Measurements from ENCODE around the gene ZNF740. TPM values are rescaled to one million over a fixed set of nuclear protein-coding genes. Genes with fewer than 3 reads are reported as not detected.

ZNF740 gene
- total RNA-seq, 3 donors from 2014 or later (not counting 1 experiment from before 2014, with no cell fraction given) = 37.1 to 65.9 (median 45.3) TPM

DNA sequence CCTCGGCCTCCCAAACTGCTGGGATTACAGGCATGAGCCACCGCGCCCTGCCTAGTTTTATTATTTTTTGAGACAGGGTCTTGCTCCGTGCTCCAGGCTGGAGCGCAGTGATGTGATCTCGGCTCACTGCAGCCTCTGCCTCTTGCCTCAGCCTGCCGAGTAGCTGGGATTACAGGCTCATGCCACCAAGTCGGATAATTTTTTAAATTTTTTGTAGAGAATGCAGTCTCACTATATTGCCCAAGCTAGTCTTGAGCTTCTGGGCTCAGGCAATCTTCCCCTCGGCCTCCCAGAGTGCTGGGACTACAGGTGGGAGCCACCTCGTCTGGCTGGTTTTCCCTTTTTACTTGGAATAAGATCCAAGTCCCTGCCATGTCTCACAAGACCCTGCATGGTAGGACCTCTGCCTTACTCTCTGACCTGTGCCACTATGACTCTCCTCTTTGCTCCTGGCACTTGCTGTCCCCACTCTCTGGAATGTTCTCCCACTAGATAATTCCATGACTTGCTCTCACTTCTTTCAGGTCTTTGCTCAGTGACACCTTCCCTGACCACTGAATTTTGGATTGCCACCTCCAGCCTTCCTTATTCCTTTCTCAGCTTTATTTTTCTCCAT, 59.2 kb downstream of the ZNF740 start:
- 92% methylated on average over 10 of the region's 10 CpGs for WGBS (ENCODE audit: insufficient coverage)
- ATAC-seq (no peak), DNase-seq (no peak)
- Histone ChIP-seq H3K4me3 (ENCODE audit: low read length) (no peak overlapping the region), H3K4me1 (ENCODE audit: control insufficient read depth, insufficient read depth, low read length) (peaks cover 24% of the 10 kb centered on the region), H3K27ac (ENCODE audit: low read length) (no peak overlapping the region), H3K36me3 (ENCODE audit: control insufficient read depth, insufficient read depth, low read length) (no peaks in the 10 kb centered on the region), H3K27me3 (ENCODE audit: control insufficient read depth, insufficient read depth, low read length) (peaks cover 2% of the 10 kb centered on the region), H3K9me3 (ENCODE audit: control insufficient read depth, insufficient read depth, low read length) (no peaks in the 10 kb centered on the region)
- Mint-ChIP-seq H3K27ac (no peak overlapping the region), H3K4me3 (no peak overlapping the region), H3K4me1 (peaks cover 11 to 14% of the 10 kb centered on the region in 2 donors), H3K27me3 (ENCODE audit: low read depth in 2 of 2) (peaks cover 8 to 10% of the 10 kb centered on the region in 2 donors), H3K36me3 (no peaks in the 10 kb centered on the region), H3K9me3 (no peaks in the 10 kb centered on the region)
- TF ChIP-seq, protein P1, sequence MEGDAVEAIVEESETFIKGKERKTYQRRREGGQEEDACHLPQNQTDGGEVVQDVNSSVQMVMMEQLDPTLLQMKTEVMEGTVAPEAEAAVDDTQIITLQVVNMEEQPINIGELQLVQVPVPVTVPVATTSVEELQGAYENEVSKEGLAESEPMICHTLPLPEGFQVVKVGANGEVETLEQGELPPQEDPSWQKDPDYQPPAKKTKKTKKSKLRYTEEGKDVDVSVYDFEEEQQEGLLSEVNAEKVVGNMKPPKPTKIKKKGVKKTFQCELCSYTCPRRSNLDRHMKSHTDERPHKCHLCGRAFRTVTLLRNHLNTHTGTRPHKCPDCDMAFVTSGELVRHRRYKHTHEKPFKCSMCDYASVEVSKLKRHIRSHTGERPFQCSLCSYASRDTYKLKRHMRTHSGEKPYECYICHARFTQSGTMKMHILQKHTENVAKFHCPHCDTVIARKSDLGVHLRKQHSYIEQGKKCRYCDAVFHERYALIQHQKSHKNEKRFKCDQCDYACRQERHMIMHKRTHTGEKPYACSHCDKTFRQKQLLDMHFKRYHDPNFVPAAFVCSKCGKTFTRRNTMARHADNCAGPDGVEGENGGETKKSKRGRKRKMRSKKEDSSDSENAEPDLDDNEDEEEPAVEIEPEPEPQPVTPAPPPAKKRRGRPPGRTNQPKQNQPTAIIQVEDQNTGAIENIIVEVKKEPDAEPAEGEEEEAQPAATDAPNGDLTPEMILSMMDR (IDR thresholded peaks at IDR 0.05) = no peak
- intact Hi-C loops (cut with micrococcal nuclease) = no loop called here

DNA sequence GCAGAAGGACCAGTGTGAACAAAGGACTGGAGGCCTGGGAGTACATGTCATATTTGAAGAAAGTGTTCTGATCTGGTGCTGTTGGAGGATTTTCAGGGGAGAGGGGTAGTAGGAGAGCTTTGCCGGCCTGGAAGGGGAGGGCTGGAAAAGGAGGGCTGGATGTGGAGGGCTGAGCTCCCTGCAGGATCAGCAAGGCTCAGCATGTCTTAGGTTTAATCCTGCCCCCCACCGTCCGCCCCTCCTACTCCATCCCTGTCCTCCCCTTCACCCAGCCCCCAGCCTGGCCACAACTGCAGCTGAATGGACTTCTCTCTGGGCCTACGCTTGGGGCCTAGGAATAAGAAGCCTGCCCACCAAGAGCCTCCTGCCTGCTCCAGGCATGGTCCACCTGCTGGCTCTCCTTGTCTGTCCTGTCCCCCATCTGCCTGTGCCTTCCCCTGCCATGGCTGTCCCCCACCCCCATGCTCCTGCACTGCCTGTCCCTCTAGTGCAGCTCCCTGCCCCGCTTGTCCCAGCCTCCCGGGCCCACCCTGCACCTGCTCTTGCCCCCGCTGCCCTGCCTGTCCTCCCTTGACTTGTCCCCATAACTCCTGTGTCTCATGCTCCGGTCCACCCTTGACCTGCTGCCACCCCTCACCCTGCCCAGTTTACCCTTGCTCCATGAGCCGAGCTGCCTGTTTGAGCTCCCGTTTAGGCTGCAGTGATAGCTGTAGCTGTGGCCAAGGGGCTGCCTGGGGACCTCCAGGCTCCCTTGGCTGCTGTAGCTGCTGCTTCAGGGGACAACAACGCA, 61.3 kb downstream of the ZNF740 start:
- intact Hi-C loops (cut with micrococcal nuclease) = no loop called here

DNA sequence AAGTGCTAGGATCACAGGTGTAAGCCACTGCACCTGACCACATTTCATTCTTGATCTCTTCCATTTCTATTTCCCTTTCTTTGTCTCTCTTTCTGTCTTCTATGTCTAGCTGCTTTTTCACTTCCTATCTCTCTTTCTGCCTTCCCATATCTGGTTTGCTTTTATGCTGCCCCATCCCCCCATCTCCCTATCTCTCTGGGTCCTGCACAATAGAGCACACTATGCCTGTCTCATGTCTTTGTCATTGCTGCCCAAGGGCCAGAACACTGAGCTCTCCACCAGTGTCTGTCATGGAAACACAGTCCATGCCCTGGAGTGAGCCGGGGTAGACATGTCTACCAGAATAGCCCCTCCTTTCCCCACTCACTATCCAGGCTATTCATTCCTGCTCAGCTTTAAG, 63.8 kb downstream of the ZNF740 start:
- Histone ChIP-seq H3K27ac (ENCODE audit: low read length) (no peak overlapping the region), H3K4me3 (ENCODE audit: low read length) (no peak overlapping the region), H3K4me1 (ENCODE audit: control insufficient read depth, insufficient read depth, low read length) (no peaks in the 10 kb centered on the region), H3K9me3 (ENCODE audit: control insufficient read depth, insufficient read depth, low read length) (no peaks in the 10 kb centered on the region), H3K27me3 (ENCODE audit: control insufficient read depth, insufficient read depth, low read length) (peaks cover 2% of the 10 kb centered on the region), H3K36me3 (ENCODE audit: control insufficient read depth, insufficient read depth, low read length) (no peaks in the 10 kb centered on the region)
- Mint-ChIP-seq H3K9me3 (no peaks in the 10 kb centered on the region), H3K36me3 (no peaks in the 10 kb centered on the region), H3K4me1 (no peaks in the 10 kb centered on the region), H3K27me3 (ENCODE audit: low read depth in 2 of 2) (peaks cover 8 to 15% of the 10 kb centered on the region in 2 donors), H3K27ac (no peak overlapping the region), H3K4me3 (no peak overlapping the region)
- no peak for ATAC-seq
- no peak for DNase-seq
- WGBS (ENCODE audit: insufficient coverage) = 68% methylated on average over 1 of the region's 1 CpG
- TF ChIP-seq, protein P1 (IDR thresholded peaks at IDR 0.05) = no peak
- intact Hi-C loops (cut with micrococcal nuclease) = no loop called here

More for the DNA sequence above, 61.3 kb downstream of the ZNF740 start:
- DNase-seq (no peak), ATAC-seq (no peak)
- no peaks in the 10 kb centered on the region for H3K36me3 Mint-ChIP-seq
- Histone ChIP-seq H3K27ac (ENCODE audit: low read length) (no peak overlapping the region), H3K9me3 (ENCODE audit: control insufficient read depth, insufficient read depth, low read length) (no peaks in the 10 kb centered on the region), H3K27me3 (ENCODE audit: control insufficient read depth, insufficient read depth, low read length) (peaks cover 2% of the 10 kb centered on the region), H3K36me3 (ENCODE audit: control insufficient read depth, insufficient read depth, low read length) (no peaks in the 10 kb centered on the region), H3K4me3 (ENCODE audit: low read length) (no peak overlapping the region), H3K4me1 (ENCODE audit: control insufficient read depth, insufficient read depth, low read length) (peaks cover 4% of the 10 kb centered on the region)
- 91% methylated on average over 11 of the region's 11 CpGs for WGBS (ENCODE audit: insufficient coverage)
- peaks cover 1 to 2% of the 10 kb centered on the region in 2 donors for H3K4me1 Mint-ChIP-seq
- no peak overlapping the region for H3K4me3 Mint-ChIP-seq
- H3K27ac Mint-ChIP-seq = no peak overlapping the region
- H3K9me3 Mint-ChIP-seq = no peaks in the 10 kb centered on the region
- H3K27me3 Mint-ChIP-seq (ENCODE audit: low read depth in 2 of 2) = peaks cover 8 to 15% of the 10 kb centered on the region in 2 donors
- TF ChIP-seq, protein P1 (IDR thresholded peaks at IDR 0.05) = no peak

Other genes starting within 250 kb of the ZNF740 start
- 1 to 10 TPM in 1 of 3 donors, under 1 TPM in 1, not detected in 1; 0.24 to 2.5 TPM for gene KRT18, start 231.6 kb upstream of the ZNF740 start, total RNA-seq
- 100 to 1,000 TPM; 505 to 537 (median 518) TPM for gene EIF4B, start 174.3 kb upstream of the ZNF740 start, total RNA-seq
- gene TNS2, start 130.7 kb upstream of the ZNF740 start, total RNA-seq = 1 to 10 TPM in 2 of 3 donors, under 1 TPM in 1; 0.95 to 1.8 (median 1.0) TPM
- gene SPRYD3, start 101.3 kb upstream of the ZNF740 start, total RNA-seq = 10 to 100 TPM; 32.6 to 48.0 (median 42.6) TPM
- gene IGFBP6, start 83.1 kb upstream of the ZNF740 start, total RNA-seq = under 1 TPM in 1 of 3 donors, not detected in 2; 0.61 TPM
- not detected for gene SOAT2, start 77.2 kb upstream of the ZNF740 start, total RNA-seq
- gene CSAD, start 203 bp downstream of the ZNF740 start, total RNA-seq = 10 to 100 TPM; 50.8 to 54.4 (median 53.0) TPM
- 100 to 1,000 TPM; 329 to 441 (median 439) TPM for gene ITGB7, start 26.5 kb downstream of the ZNF740 start, total RNA-seq
- 10 to 100 TPM; 24.0 to 30.6 (median 27.5) TPM for gene RARG, start 51.5 kb downstream of the ZNF740 start, total RNA-seq
- 1 to 10 TPM; 1.9 to 5.8 (median 3.1) TPM for gene ESPL1, start 87.6 kb downstream of the ZNF740 start, total RNA-seq
- gene PFDN5, start 114.8 kb downstream of the ZNF740 start, total RNA-seq = 100 to 1,000 TPM; 365 to 450 (median 439) TPM
- gene MYG1, start 119.0 kb downstream of the ZNF740 start, total RNA-seq = 10 to 100 TPM; 22.8 to 30.6 (median 28.1) TPM
- 10 to 100 TPM; 34.3 to 50.4 (median 45.0) TPM for gene AAAS, start 140.9 kb downstream of the ZNF740 start, total RNA-seq
- gene SP7, start 155.6 kb downstream of the ZNF740 start, total RNA-seq = under 1 TPM in 1 of 3 donors, not detected in 2; 0.07 TPM
- 10 to 100 TPM; 84.6 to 96.3 (median 88.5) TPM for gene SP1, start 199.5 kb downstream of the ZNF740 start, total RNA-seq
- gene AMHR2, start 243.1 kb downstream of the ZNF740 start, total RNA-seq = not detected

Measured in natural killer cell (primary cell).